ENCODE data around the gene GATA6.

GRCh38 chr18:22171258-22172119 is 2.1 kb downstream of the GATA6 start:
- TF ChIP-seq CTCF (IDR thresholded peaks at IDR 0.05) (no peak), POLR2A (IDR thresholded peaks at IDR 0.05) (no peak)

Measured in body of pancreas (tissue), 4 donors.